ENCODE measurements around the gene CMC4.

CMC4 gene

GRCh38 chrX:155070975-155071693 lies at the start of gene CMC4, which contains the start of the genes BRCC3 and MTCP1:
Gene CMC4, minus strand, starts transcription at chrX:155071136. Its CDS starts 7,113 bp downstream, at chrX:155064023.
Gene BRCC3, plus strand, starts transcription at chrX:155071508. Its CDS starts 20 bp downstream, at chrX:155071528.
Gene MTCP1, minus strand, starts transcription at chrX:155071136. Its CDS starts 5,126 bp downstream, at chrX:155066010.
- DNase-seq = peak; percentile 87

- DNase-seq = no peak
Observed at GRCh38 chrX:155115174-155115819, 44.4 kb upstream of the CMC4 start.

GRCh38 chrX:155113097-155113496 lies 42.2 kb upstream of the CMC4 start:
- DNase-seq = no peak

- DNase-seq = no peak
Observed at GRCh38 chrX:155112171-155112570, 41.2 kb upstream of the CMC4 start.

- no peak for DNase-seq
Observed at GRCh38 chrX:155108427-155108826, 37.5 kb upstream of the CMC4 start.

- DNase-seq = no peak
Observed at GRCh38 chrX:155105919-155106318, 35.0 kb upstream of the CMC4 start.

GRCh38 chrX:155094468-155095061 lies 23.6 kb upstream of the CMC4 start:
- no peak for DNase-seq

- no peak for DNase-seq
Observed at GRCh38 chrX:155086961-155087735, 16.2 kb upstream of the CMC4 start.

GRCh38 chrX:155086202-155086840 lies 15.4 kb upstream of the CMC4 start:
- DNase-seq = peak; percentile 69

GRCh38 chrX:155071694-155072280 lies 851 bp upstream of the CMC4 start:
- no peak for DNase-seq

GRCh38 chrX:155070663-155070974 lies 317 bp downstream of the CMC4 start:
- DNase-seq = no peak

GRCh38 chrX:155070038-155070437 lies 898 bp downstream of the CMC4 start:
- no peak for DNase-seq

GRCh38 chrX:155069414-155069813 lies 1.5 kb downstream of the CMC4 start:
- DNase-seq = no peak

GRCh38 chrX:155068165-155068564 lies 2.8 kb downstream of the CMC4 start:
- DNase-seq = no peak

- no peak for DNase-seq
Observed at GRCh38 chrX:155065035-155065734, 5.8 kb downstream of the CMC4 start.

- DNase-seq = no peak
Observed at GRCh38 chrX:155061760-155062159, 9.2 kb downstream of the CMC4 start.

GRCh38 chrX:155056877-155057792 lies 13.8 kb downstream of the CMC4 start:
- peak; percentile 75 for DNase-seq

- no peak for DNase-seq
Observed at GRCh38 chrX:155056471-155056870, 14.5 kb downstream of the CMC4 start.

- no peak for DNase-seq
Observed at GRCh38 chrX:155055494-155055893, 15.4 kb downstream of the CMC4 start.

GRCh38 chrX:155054255-155054654 lies 16.7 kb downstream of the CMC4 start:
- DNase-seq = no peak

GRCh38 chrX:155053656-155054055 lies 17.3 kb downstream of the CMC4 start:
- no peak for DNase-seq
